Peyer's patch (tissue), 4 donors: ENCODE measurements around the gene ADISSP.

Experiments
- CTCF ChIP-seq, 6 experiments: fragments of 450-650 bp in 4 of 6; fragments of 200-600 bp in 2 of 6; sonication (generic) in 1 of 6; IDR thresholded peaks; one replicate each; pipeline ENCODE4 v1.5.1; 2017 to 2019; ENCODE audit warnings: antibody characterized with exemption in 6 of 6, mild to moderate bottlenecking in 3 of 6, moderate library complexity in 1 of 6
- POLR2A ChIP-seq, 2 donors: fragments of 450-650 bp; IDR thresholded peaks; one replicate each; pipeline ENCODE4 v1.5.1; 2017; ENCODE audit warnings: antibody characterized with exemption in 2 of 2, mild to moderate bottlenecking in 2 of 2, moderate library complexity in 2 of 2

GRCh38 chr20:3719046-3719445 is 48.5 kb downstream of the ADISSP start:
- no peak for TF ChIP-seq CTCF (IDR thresholded peaks at IDR 0.05)
- no peak for TF ChIP-seq POLR2A (IDR thresholded peaks at IDR 0.05)
